Colon (tissue), 2 donors: Measurements from ENCODE around the gene HTRA1.

Source experiments
- FAIRE-seq: peaks from 2 replicates; lab custom pipeline; 2012; peaks lifted over from hg19 to GRCh38; lab: Jason Lieb, UNC
- donor health status: control.
- donor health status: control.

HTRA1 gene

DNA sequence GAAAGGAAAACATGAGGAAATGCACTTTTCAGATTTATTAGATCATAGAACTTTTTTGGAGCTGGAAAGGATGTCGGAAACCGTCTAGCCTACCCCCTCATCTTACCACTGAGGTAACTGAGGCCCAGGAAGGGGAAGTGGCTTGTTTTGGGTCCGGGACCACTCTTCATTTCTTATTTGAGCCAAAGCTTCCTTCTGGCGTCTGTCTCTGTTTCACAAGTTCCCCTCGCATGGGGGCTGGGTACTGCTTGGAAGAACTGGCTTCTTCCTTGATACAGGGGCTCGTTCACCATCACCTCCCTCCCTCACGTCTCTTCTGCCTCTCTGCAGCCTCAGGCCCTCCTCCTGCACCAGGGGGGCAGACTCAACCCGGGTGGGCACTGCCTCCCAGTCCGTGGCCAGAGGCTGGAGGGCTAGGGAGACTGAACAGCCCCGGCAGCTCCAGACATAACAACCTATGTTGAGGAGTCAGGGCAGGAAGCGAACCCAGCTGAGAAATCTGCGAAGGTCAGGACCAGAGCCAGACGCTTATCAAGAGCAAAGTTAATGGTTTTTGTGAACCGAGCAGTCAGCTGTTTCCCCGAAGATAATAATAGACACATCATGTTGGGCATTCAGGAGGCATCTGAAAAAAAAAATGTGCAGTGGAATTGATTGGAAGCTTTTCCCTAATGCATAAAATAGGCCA lies 12.9 kb downstream of the HTRA1 start:
- no peak for FAIRE-seq

- FAIRE-seq = no peak
Observed at GRCh38 chr10:122475100-122475499, 13.7 kb downstream of the HTRA1 start.

- FAIRE-seq = no peak
Observed at GRCh38 chr10:122475591-122476332, 14.4 kb downstream of the HTRA1 start.

- no peak for FAIRE-seq
Observed at GRCh38 chr10:122476333-122476695, 15.0 kb downstream of the HTRA1 start.

DNA sequence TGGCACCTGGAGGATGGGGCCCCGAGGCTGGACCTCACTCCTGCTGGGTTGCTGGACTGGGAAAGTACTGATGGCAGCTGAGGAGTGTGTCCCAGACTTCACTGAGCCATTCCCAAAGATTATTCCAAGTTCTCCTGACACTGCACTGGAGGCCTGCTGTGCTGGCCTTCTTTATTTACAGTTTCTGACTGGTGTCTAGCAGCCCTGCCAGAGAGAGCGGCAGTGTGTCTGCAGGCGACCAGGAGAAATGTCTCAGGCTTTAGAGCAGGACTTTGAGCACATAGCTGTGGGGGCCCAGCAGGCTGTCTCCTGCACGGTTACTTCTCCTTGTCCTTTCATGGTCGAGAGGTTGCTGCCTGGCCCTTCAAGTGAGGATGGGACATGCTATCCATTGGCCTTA lies 16.1 kb downstream of the HTRA1 start:
- no peak for FAIRE-seq

GRCh38 chr10:122478971-122479370 lies 17.6 kb downstream of the HTRA1 start:
- FAIRE-seq = no peak

- FAIRE-seq = no peak
Observed at GRCh38 chr10:122480146-122480833, 18.9 kb downstream of the HTRA1 start.

DNA sequence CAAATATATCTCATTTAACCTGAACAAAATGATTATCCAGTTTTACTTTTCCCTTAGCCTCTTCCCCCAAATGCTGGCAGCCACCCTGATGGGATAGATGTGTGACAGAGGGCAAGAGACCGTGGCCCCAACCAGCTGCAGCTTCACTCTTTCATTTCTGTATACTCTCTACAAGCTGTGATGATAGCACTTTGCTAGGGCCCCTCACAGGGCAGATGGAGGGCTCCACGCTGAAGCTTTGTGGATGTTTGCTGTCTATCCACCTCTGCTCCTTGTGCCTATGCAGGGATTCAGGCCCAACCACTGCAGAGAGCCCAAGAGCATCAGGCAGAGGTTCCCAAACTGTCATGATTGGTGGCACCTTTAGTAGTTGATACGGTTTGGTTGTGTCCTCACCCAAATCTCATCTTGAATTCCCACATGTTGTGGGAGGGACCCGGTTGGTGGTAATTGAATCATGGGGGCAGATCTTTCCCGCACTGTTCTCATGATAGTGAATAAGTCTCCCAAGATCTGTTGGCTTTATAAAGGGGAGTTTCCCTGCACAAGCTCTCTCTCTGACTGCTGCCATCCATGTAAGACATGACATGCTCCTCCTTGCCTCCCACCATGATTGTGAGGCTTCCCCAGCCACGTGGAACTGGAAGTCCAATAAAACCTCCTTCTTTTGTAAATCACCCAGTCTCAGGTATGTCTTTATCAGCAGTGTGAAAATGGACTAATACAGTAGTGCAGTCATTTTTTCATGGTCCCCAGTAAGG lies 20.1 kb downstream of the HTRA1 start:
- no peak for FAIRE-seq

DNA sequence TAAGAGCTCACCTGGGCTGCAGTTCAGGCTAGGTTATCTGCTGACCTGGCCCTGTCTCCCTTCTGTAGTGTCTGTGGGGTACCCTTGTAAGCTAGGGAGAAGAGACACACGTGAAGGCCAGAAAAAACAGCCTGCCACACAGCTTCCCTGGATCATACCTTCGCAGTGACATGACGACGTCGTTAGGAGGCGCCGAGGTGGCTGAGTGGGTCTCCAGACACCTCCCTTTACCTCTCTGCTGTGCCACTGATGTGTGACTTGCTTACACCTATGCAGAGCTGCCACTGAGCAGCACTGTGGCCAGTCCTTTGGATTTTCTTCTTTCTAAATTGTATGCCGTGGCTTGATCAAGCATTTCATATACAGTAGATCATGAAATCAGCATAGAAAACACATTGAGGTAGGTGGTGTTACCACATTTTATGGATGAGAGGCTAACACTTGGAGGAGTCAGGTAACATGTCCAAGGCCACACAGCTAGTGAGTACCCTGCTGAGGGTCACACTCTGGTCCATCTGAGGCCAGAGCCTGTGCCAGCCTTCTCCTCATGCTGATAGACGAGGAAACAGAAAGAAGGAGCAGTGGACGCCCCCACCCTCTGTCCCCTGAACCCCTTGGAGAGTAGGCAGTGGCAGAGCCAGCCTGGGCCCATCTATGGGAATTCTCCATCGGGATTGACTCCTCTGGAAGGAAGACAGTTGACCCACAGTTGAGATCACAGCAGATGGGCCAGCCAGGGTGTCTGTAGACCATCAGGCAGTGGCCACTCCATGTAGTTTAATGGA lies 23.1 kb downstream of the HTRA1 start:
- no peak for FAIRE-seq

- FAIRE-seq = no peak
Observed at GRCh38 chr10:122485670-122486069, 24.3 kb downstream of the HTRA1 start.

DNA sequence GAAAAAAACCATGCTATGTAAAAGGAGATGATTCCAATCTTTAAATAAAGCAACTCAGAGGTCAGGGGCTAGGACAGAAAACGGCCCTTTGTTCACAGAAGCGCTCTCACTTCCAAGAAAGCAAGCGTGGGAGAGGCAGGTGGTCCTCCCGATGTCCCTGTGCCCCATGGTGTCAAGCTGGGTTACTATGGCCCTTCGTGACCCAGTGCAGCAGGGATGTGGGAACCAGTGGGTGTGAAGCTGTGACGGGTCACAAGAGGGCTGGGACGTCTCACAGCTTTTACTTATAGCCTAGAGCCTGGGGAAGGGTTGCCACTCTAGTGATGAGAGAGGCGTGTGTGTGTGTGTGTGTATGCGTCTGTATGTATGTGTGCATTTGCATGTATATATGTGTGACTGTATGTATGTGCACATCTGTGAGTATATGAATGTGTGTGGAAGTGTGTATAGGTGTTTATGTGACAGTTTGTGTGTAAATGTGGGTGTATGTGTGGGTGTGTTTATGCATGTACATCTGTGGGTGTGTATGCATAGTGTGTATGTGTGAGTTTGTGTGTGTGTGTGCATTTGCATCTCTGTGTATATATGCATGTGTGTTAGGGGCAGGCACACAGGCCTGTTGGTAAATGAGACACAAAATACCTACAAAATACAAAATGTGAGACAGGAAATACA lies 25.2 kb downstream of the HTRA1 start:
- no peak for FAIRE-seq

DNA sequence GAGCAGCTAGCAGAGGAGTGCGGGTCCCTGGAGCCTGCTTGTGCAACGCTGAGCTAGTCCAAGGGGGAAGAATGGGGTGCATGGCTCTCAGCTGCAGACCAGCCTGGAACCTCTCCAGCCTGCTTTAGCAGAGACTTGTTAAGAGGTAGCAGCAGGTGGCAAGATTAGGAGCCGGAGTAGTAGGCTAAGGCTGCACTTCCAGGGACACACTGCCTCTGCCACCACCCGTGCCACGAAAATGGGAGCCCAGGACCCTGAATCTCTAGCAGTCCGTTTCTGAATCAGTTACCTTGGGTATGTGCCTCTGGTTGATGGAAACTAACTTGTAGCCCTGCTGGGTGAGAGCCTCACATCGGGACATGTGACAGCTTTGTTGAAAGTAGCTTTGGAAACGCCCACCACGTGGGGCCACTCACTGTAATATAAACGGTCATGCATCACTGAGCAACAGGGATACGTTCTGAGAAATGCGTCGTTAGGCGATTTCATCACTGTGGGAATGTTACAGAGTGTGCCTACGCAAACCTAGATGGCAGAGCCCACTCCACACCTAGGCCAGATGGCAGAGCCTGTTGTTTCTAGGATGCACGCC lies 25.9 kb downstream of the HTRA1 start:
- FAIRE-seq = no peak

DNA sequence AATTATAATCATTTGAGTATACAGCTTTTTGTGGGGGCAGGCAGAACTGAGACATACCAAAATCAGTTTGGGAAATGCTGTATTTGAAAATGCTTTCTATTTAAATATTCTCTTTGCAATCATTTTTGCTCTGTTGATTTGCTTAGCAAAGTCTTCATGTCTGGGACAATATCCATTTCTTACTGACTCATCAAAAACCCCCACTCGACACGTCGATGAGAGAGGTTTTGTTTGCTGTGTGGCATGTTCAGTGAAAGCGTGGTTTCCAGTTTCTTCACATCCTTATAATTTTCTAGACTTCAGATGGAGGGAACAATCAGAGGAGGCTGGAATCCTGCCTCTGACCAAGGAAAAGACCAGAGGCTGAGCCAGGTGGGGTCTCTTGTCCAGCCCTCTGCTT lies 28.9 kb downstream of the HTRA1 start:
- no peak for FAIRE-seq

DNA sequence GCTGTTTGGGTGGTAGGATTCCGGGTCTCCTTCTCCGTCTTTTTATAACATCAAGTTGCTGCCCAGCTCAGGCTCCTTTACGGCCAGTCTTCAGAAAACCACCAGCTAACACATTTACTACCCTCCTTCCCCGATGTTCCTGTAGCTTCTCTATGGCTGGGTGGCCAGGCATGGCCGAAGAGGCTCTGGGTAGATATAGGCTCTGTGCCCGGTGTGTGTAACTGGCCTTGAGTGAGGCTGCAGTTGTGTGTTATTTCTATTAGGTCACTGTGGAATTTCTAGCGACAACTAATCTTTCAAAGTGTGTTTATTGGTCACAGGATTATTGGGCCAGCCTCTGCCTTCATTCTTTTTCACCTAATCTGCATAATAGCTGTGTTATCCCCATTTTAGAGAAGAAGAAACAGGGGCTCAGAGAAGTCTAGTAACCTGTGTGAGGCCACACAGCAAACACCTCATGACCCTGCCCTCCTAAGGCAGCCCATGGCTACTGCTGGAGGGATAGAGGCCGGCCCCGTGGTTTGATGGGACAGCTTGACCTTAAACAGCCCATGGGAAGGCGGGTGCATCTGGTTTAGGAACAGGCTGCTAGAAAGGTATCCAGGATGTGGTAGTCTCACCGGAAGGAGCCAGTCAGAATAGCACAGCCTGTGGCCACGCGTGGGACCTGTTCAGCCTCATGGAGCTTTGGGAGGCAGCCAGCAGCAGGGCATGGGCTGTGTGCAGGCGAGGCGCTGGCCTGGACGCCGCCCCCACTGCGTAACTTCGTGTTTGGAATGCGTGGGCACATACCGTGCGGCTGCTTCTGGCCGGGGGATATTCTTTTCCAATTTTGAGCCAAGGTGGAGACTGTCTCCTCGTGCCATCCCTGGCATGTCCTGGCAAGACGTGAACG lies 29.7 kb downstream of the HTRA1 start:
- FAIRE-seq = no peak

DNA sequence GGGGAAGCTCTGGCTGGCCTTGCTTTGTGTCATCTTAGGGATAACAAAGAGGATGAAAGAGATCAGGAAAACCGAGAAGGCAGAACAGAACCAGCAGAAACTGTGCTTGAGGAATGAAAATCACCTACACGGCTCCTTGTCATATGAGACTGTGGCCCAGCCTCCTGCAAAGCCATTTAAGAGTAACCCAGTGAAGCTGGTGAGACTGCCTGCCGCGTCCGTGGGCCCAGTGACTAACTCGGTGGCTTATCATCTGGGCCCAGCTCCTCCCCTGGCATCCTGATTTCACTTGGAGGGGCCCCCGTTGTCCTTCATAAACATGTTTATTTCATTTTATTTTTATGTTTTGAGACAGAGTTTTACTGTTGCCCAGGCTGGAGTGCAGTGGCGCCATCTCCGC lies 30.7 kb downstream of the HTRA1 start:
- no peak for FAIRE-seq

DNA sequence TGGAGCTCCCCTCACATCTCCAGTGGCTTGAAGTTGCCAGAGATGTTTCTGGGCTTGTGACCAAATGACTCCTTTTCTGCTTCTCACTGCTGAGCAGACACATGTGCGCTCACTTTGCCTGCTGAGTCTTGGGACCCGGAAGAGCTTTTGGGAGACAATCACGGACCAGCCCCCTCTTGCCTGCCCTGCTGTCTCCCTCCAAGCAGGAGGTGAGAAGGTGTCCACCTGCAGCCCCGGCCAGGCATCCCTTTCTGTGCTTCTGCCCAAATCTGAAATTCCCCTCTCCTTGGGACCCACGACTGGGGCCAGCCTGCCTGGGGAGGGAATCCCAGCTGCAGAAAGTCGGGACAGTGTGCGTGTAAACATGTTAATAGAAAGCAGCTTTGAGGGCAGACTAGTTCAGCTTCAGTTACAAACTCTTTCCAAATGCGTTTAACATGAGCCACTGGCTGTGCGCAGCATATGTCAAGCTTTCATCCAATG lies 31.7 kb downstream of the HTRA1 start:
- no peak for FAIRE-seq

- no peak for FAIRE-seq
Observed at GRCh38 chr10:122493761-122494160, 32.4 kb downstream of the HTRA1 start.

GRCh38 chr10:122494173-122494820 lies 32.9 kb downstream of the HTRA1 start:
- FAIRE-seq = no peak

- FAIRE-seq = no peak
Observed at GRCh38 chr10:122494833-122495232, 33.5 kb downstream of the HTRA1 start.
